Measurements from ENCODE around the gene CNTNAP5.

Gene CNTNAP5

GRCh38 chr2:124032799-124033198 is 7.7 kb downstream of the CNTNAP5 start:
- no peak overlapping the region for H2AFZ ChIP-seq (ENCODE audit: low read length, unreplicated experiment)
- no peak overlapping the region for H3K27ac ChIP-seq (ENCODE audit: low read depth, low read length)

DNA sequence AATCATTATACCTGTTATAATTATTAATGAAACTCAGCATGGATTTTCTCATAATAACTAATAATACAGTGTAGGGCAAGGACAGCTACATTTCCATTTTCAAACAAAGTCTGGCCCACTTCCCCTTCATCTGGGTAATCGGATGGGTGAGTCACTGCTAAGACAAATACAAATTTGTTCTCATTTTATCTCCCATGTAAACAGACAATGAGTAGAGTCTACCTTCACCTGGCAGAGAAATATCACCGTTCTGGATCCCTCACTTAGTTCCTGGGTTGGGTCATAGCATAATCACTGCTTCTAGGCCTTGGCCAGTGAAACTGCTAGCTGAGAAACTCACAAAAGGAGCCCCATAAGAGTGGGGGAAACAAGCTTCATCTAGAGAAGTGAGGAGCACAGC is 9.2 kb downstream of the CNTNAP5 start:
- Histone ChIP-seq H3K27me3 (ENCODE audit: insufficient read depth, low read length) (no peaks in the 10 kb centered on the region), H3K79me2 (ENCODE audit: control insufficient read depth, insufficient read depth, low read length, unreplicated experiment) (no peaks in the 10 kb centered on the region), H2AFZ (ENCODE audit: low read length, unreplicated experiment) (no peak overlapping the region), H3K27ac (ENCODE audit: low read depth, low read length) (no peak overlapping the region), H3K4me3 (ENCODE audit: low read depth, low read length) (no peak overlapping the region), H3K36me3 (ENCODE audit: insufficient read depth, low read length) (no peaks in the 10 kb centered on the region), H3K4me1 (ENCODE audit: control insufficient read depth, insufficient read depth, low read length, unreplicated experiment) (no peaks in the 10 kb centered on the region)

More at GRCh38 chr2:124032799-124033198, 7.7 kb downstream of the CNTNAP5 start:
- no peak overlapping the region for H3K4me3 ChIP-seq (ENCODE audit: low read depth, low read length)
- no peaks in the 10 kb centered on the region for H3K79me2 ChIP-seq (ENCODE audit: control insufficient read depth, insufficient read depth, low read length, unreplicated experiment)
- H3K4me1 ChIP-seq (ENCODE audit: control insufficient read depth, insufficient read depth, low read length, unreplicated experiment) = no peaks in the 10 kb centered on the region
- H3K36me3 ChIP-seq (ENCODE audit: insufficient read depth, low read length) = no peaks in the 10 kb centered on the region
- no peaks in the 10 kb centered on the region for H3K27me3 ChIP-seq (ENCODE audit: insufficient read depth, low read length)

- Histone ChIP-seq H3K27me3 (ENCODE audit: insufficient read depth, low read length) (no peaks in the 10 kb centered on the region), H2AFZ (ENCODE audit: low read length, unreplicated experiment) (no peak overlapping the region), H3K4me1 (ENCODE audit: control insufficient read depth, insufficient read depth, low read length, unreplicated experiment) (no peaks in the 10 kb centered on the region), H3K79me2 (ENCODE audit: control insufficient read depth, insufficient read depth, low read length, unreplicated experiment) (no peaks in the 10 kb centered on the region), H3K27ac (ENCODE audit: low read depth, low read length) (no peak overlapping the region), H3K4me3 (ENCODE audit: low read depth, low read length) (no peak overlapping the region), H3K36me3 (ENCODE audit: insufficient read depth, low read length) (no peaks in the 10 kb centered on the region)
Observed at GRCh38 chr2:124035001-124035400, 9.9 kb downstream of the CNTNAP5 start.

DNA sequence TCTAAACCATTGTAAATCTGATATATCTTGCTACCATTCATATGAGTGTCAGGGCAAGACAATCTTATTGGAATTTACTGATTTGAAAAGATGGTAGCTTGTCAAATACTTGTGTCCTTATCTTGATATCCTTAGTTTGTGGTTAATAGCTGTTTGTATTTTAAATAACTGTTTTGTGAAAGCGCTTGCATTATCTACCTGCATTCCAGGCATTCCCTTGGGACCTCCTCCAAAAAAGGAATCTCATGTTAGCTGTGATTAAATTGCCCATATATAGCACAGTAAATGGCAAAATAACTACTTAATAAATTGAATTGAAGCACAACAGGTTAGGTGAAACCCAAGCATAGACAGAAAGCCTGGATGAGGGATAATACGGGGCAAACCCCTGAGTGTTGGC is 13.9 kb downstream of the CNTNAP5 start:
- no peak overlapping the region for H3K27ac ChIP-seq (ENCODE audit: low read depth, low read length)
- no peak overlapping the region for H2AFZ ChIP-seq (ENCODE audit: low read length, unreplicated experiment)
- no peaks in the 10 kb centered on the region for H3K4me1 ChIP-seq (ENCODE audit: control insufficient read depth, insufficient read depth, low read length, unreplicated experiment)
- H3K4me3 ChIP-seq (ENCODE audit: low read depth, low read length) = no peak overlapping the region
- no peaks in the 10 kb centered on the region for H3K36me3 ChIP-seq (ENCODE audit: insufficient read depth, low read length)
- H3K27me3 ChIP-seq (ENCODE audit: insufficient read depth, low read length) = no peaks in the 10 kb centered on the region
- no peaks in the 10 kb centered on the region for H3K79me2 ChIP-seq (ENCODE audit: control insufficient read depth, insufficient read depth, low read length, unreplicated experiment)

- Histone ChIP-seq H3K36me3 (ENCODE audit: insufficient read depth, low read length) (no peaks in the 10 kb centered on the region), H2AFZ (ENCODE audit: low read length, unreplicated experiment) (no peak overlapping the region), H3K4me1 (ENCODE audit: control insufficient read depth, insufficient read depth, low read length, unreplicated experiment) (no peaks in the 10 kb centered on the region), H3K79me2 (ENCODE audit: control insufficient read depth, insufficient read depth, low read length, unreplicated experiment) (no peaks in the 10 kb centered on the region), H3K27me3 (ENCODE audit: insufficient read depth, low read length) (no peaks in the 10 kb centered on the region), H3K27ac (ENCODE audit: low read depth, low read length) (no peak overlapping the region), H3K4me3 (ENCODE audit: low read depth, low read length) (no peak overlapping the region)
Observed at GRCh38 chr2:124039762-124040291, 14.7 kb downstream of the CNTNAP5 start.

DNA sequence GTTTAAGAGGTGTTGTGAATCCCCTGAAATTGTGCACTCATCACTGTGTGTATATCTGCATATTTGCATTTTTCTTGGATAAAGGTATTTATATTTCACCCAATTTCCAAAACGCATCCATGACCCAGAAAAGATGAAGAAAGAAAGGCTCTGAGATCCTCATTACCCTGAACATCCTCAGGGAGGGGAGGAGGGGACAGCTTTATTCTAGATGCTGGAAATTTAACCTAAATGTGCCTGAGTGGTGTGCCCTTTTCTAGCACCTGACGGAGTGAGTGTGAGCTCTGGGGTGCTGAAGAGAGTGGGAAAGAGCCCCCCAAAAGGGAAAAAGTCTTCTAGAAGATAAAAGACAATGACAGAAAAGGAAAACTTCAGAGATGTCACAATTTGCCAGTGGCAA is 20.8 kb downstream of the CNTNAP5 start:
- Histone ChIP-seq H3K27me3 (ENCODE audit: insufficient read depth, low read length) (no peaks in the 10 kb centered on the region), H3K79me2 (ENCODE audit: control insufficient read depth, insufficient read depth, low read length, unreplicated experiment) (no peaks in the 10 kb centered on the region), H2AFZ (ENCODE audit: low read length, unreplicated experiment) (no peak overlapping the region), H3K4me3 (ENCODE audit: low read depth, low read length) (no peak overlapping the region), H3K27ac (ENCODE audit: low read depth, low read length) (no peak overlapping the region), H3K36me3 (ENCODE audit: insufficient read depth, low read length) (no peaks in the 10 kb centered on the region), H3K4me1 (ENCODE audit: control insufficient read depth, insufficient read depth, low read length, unreplicated experiment) (no peaks in the 10 kb centered on the region)

DNA sequence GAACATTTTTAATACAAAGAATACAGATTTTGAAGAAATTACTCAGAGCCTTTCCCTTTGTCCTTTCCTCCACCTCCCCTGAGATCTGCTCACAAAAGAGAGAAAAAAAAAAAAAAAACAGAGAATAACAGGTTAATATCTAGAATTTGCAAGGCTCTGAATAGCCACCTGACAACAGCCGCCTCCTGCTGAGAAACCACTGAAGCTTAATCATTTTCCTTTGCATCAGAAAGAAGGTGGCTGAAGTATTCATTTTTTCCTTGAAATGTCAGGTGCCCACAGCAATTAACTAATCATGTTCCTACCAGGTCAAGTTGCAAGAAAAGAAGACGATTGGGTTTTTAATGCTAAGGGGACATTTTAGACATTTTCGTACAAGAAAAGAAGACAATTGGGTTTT is 21.2 kb downstream of the CNTNAP5 start:
- H3K27me3 ChIP-seq (ENCODE audit: insufficient read depth, low read length) = no peaks in the 10 kb centered on the region
- no peak overlapping the region for H3K4me3 ChIP-seq (ENCODE audit: low read depth, low read length)
- H3K4me1 ChIP-seq (ENCODE audit: control insufficient read depth, insufficient read depth, low read length, unreplicated experiment) = no peaks in the 10 kb centered on the region
- H3K79me2 ChIP-seq (ENCODE audit: control insufficient read depth, insufficient read depth, low read length, unreplicated experiment) = no peaks in the 10 kb centered on the region
- no peak overlapping the region for H3K27ac ChIP-seq (ENCODE audit: low read depth, low read length)
- H2AFZ ChIP-seq (ENCODE audit: low read length, unreplicated experiment) = no peak overlapping the region
- H3K36me3 ChIP-seq (ENCODE audit: insufficient read depth, low read length) = no peaks in the 10 kb centered on the region

DNA sequence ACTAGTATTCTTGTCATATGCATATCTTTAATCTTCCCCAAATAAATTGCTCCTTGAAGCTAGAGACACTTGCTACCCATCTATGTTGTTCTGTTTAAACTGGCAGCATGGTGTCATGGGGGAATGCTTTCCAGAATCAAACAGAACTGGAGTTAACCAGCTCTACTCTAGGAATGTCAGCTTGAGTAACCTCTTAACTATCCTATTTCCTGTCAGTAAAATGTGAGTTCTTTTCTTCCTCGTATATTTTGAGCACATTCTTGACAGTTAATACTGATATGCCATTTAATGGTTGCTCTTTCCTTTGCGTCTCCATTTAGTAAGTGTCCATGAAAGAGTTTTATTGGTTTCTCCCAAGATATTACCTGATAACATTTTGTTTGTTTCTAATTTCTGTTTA is 23.0 kb downstream of the CNTNAP5 start:
- Histone ChIP-seq H3K36me3 (ENCODE audit: insufficient read depth, low read length) (no peaks in the 10 kb centered on the region), H3K27me3 (ENCODE audit: insufficient read depth, low read length) (no peaks in the 10 kb centered on the region), H3K4me1 (ENCODE audit: control insufficient read depth, insufficient read depth, low read length, unreplicated experiment) (no peaks in the 10 kb centered on the region), H3K27ac (ENCODE audit: low read depth, low read length) (no peak overlapping the region), H3K4me3 (ENCODE audit: low read depth, low read length) (no peak overlapping the region), H2AFZ (ENCODE audit: low read length, unreplicated experiment) (no peak overlapping the region), H3K79me2 (ENCODE audit: control insufficient read depth, insufficient read depth, low read length, unreplicated experiment) (no peaks in the 10 kb centered on the region)

DNA sequence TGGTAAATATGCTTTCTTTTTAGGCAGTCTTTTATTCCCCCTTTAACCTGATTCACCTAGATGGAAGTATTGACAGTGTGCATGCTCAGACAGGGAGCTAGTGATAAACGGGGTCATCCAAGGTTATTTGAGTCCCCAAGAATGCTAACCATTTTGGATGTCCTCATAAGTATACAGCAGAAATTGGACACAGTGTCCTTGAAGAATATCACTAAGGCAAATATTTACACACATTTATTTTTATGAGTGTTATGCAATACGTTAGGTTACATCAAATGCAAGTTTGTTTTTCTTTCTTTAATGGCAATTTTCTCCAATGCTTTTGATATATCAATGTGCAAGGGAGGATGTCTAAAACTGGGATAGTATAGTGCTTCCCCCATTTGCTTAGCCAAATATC is 23.6 kb downstream of the CNTNAP5 start:
- Histone ChIP-seq H3K27me3 (ENCODE audit: insufficient read depth, low read length) (no peaks in the 10 kb centered on the region), H3K79me2 (ENCODE audit: control insufficient read depth, insufficient read depth, low read length, unreplicated experiment) (no peaks in the 10 kb centered on the region), H3K4me1 (ENCODE audit: control insufficient read depth, insufficient read depth, low read length, unreplicated experiment) (no peaks in the 10 kb centered on the region), H3K4me3 (ENCODE audit: low read depth, low read length) (no peak overlapping the region), H2AFZ (ENCODE audit: low read length, unreplicated experiment) (no peak overlapping the region), H3K27ac (ENCODE audit: low read depth, low read length) (no peak overlapping the region), H3K36me3 (ENCODE audit: insufficient read depth, low read length) (no peaks in the 10 kb centered on the region)

- H3K4me3 ChIP-seq (ENCODE audit: low read depth, low read length) = no peak overlapping the region
- H3K79me2 ChIP-seq (ENCODE audit: control insufficient read depth, insufficient read depth, low read length, unreplicated experiment) = no peaks in the 10 kb centered on the region
- no peaks in the 10 kb centered on the region for H3K36me3 ChIP-seq (ENCODE audit: insufficient read depth, low read length)
- H3K4me1 ChIP-seq (ENCODE audit: control insufficient read depth, insufficient read depth, low read length, unreplicated experiment) = no peaks in the 10 kb centered on the region
- H3K27me3 ChIP-seq (ENCODE audit: insufficient read depth, low read length) = no peaks in the 10 kb centered on the region
- H2AFZ ChIP-seq (ENCODE audit: low read length, unreplicated experiment) = no peak overlapping the region
- H3K27ac ChIP-seq (ENCODE audit: low read depth, low read length) = no peak overlapping the region
Observed at GRCh38 chr2:124049136-124049535, 24.0 kb downstream of the CNTNAP5 start.

DNA sequence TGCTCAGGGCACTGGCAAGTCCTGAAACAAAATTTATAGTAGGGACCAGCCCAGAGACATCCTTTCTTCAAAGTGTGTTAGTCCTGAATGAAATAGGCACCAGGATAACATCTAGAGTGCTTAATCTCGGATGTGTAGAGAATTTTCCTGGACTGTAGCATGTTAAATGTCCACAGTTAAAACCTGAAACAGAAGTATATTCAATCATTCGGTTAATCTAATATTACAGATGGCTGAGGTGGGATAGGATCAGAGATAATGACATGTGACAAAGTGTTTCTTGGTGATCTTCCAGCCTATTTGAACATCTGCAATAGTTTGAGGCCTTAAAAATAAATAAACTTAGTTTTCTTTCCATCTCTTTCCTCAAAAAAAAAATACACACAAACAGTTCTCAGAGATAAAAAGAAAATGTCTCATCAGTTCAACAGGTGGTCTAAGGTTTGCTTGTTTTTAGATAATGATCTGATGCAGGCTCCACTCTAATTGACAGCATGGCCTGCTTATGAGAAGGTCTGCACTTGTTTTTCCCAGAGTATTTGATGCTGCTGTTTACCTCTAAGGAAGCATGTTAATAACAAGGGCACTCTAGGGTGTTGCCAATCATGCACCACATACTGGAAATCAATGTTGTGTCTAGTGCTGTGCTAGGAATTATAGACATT is 25.9 kb downstream of the CNTNAP5 start:
- H3K4me3 ChIP-seq (ENCODE audit: low read depth, low read length) = no peak overlapping the region
- no peaks in the 10 kb centered on the region for H3K4me1 ChIP-seq (ENCODE audit: control insufficient read depth, insufficient read depth, low read length, unreplicated experiment)
- no peaks in the 10 kb centered on the region for H3K79me2 ChIP-seq (ENCODE audit: control insufficient read depth, insufficient read depth, low read length, unreplicated experiment)
- H2AFZ ChIP-seq (ENCODE audit: low read length, unreplicated experiment) = no peak overlapping the region
- H3K27ac ChIP-seq (ENCODE audit: low read depth, low read length) = no peak overlapping the region
- H3K27me3 ChIP-seq (ENCODE audit: insufficient read depth, low read length) = no peaks in the 10 kb centered on the region
- no peaks in the 10 kb centered on the region for H3K36me3 ChIP-seq (ENCODE audit: insufficient read depth, low read length)
